Heart left ventricle (tissue), 16 donors: ENCODE data around the gene ADD2. TPM values are rescaled to one million over a fixed set of nuclear protein-coding genes. Genes with fewer than 3 reads are reported as not detected.

Experiments
- ATAC-seq, 4 donors: fragments of 200-7000 bp; cut with Tn5 transposase; one replicate each; pipeline ENCODE4 v1.9.1; 2020 to 2022; ENCODE audit warnings: moderate library complexity in 4 of 4, mild to moderate bottlenecking in 3 of 4, moderate number of reproducible peaks in 1 of 4
- DNase-seq, 5 donors: peaks; one replicate each; pipeline ENCODE4 v3.0.0-alpha.2; 2020
- H3K27ac ChIP-seq, 12 donors: fragments of 200-600 bp; sonication (generic) in 4 of 12; one replicate each; pipeline versions ENCODE4 v1.5.0 to v1.8.0; 2016 to 2022; ENCODE audit warnings: mild to moderate bottlenecking in 2 of 12
- H3K27me3 ChIP-seq, 9 donors: fragments of 200-600 bp; sonication (generic) in 2 of 9; one replicate each; pipeline versions ENCODE4 v1.5.1 to v1.8.0; 2016 to 2022; ENCODE audit warnings: mild to moderate bottlenecking in 3 of 9
- H3K36me3 ChIP-seq, 9 donors: fragments of 200-600 bp; sonication (generic) in 2 of 9; one replicate each; pipeline versions ENCODE4 v1.5.0 to v1.8.0; 2018 to 2022; ENCODE audit warnings: mild to moderate bottlenecking in 2 of 9
- H3K4me1 ChIP-seq, 12 donors: fragments of 200-600 bp; sonication (generic) in 4 of 12; one replicate each; pipeline versions ENCODE4 v1.5.0 to v1.8.0; 2016 to 2022; ENCODE audit warnings: mild to moderate bottlenecking in 3 of 12
- H3K4me3 ChIP-seq, 12 donors: fragments of 200-600 bp; sonication (generic) in 4 of 12; one replicate each; pipeline versions ENCODE4 v1.5.0 to v1.8.0; 2017 to 2022; ENCODE audit warnings: mild to moderate bottlenecking in 9 of 12, moderate library complexity in 4 of 12
- H3K9me3 ChIP-seq, 12 donors: fragments of 200-600 bp; sonication (generic) in 4 of 12; one replicate each; pipeline versions ENCODE4 v1.5.0 to v1.8.0; 2016 to 2022; ENCODE audit warnings: mild to moderate bottlenecking in 1 of 12
- CTCF ChIP-seq, 12 donors: fragments of 200-600 bp; sonication (generic) in 4 of 12; IDR thresholded peaks; one replicate each; pipeline versions ENCODE4 v1.5.0 to v1.8.0; 2018 to 2022; ENCODE audit warnings: antibody characterized with exemption in 12 of 12, mild to moderate bottlenecking in 5 of 12
- POLR2A ChIP-seq, 2 donors: fragments of 450-650 bp; IDR thresholded peaks; one replicate each; pipeline ENCODE4 v1.6.1; 2017; ENCODE audit warnings: antibody characterized with exemption in 2 of 2, mild to moderate bottlenecking in 2 of 2, moderate library complexity in 2 of 2
- WGBS, 4 donors: extraction: QIAGEN DNeasy Blood & Tissue Kit in 2 of 4; methylation state at CpG; one replicate each; pipeline versions ENCODE4 v1.1.5 to v1.1.7; 2013 to 2018; 5-methylcytosine and 5-hydroxymethylcytosine counted together
- intact Hi-C, 10 donors: fragments of 100-400 bp; cut with DNase I; formaldehyde crosslinking; loops; one replicate each; pipeline versions ENCODE4 v1.11.1 to v1.14.2; 2022
- polyA plus RNA-seq, 2 donors: library from polyadenylated mRNA; stranded (reverse); fragments of 200-250 nt; gene quantifications; one replicate each; pipeline ENCODE4 v1.2.3, GENCODE V29; 2013
- total RNA-seq, 9 donors: library from RNA; depleted of rRNA in 2 of 9; stranded (reverse); fragments of >200 nt in 2 of 9; fragmentation: NEBNext Ultra II Directional in 3 of 9; extraction: Animal tissue kit (Norgen Biotek cat#: 25700) in 3 of 9; gene quantifications; one replicate each; pipeline versions ENCODE4 v1.1.0 to v1.2.4, GENCODE V29; 2016 to 2023
- donor health status: ischemic (EF 13 %, LVEDD 7.1; RV severe dilation, severe dysfunction).
- donor health status: healthy with polysubstance abuse.
- donor health status: DM: no; HTN: yes; CAD: no.
- donor health status: DM: no; HTN: no; CAD: no.
- donor health status: ischemic (EF 25% LVEDD 6.9; RV normal size, moderate dysfunction).
- donor health status: ischemic (EF 25% LVEDD 5.7; RV mildly dilated, moderate dysfunction).
- donor health status: healthy.
- donor health status: DM: yes; HTN: yes; CAD: no.
- donor health status: ischemic (EF 35%, LVEDD 5.7; RV mildly dilated, moderate dysfunction).
- donor health status: nonischemic (EF 11% LVEDD 7.7; RV severe dilation, severe dysfunction).
- donor health status: DM: yes; HTN: yes; CAD: no.
- donor health status: PGD.
- donor health status: ischemic (EF 29% LVEDD 5.4; RV normal size, mild dysfunction).
- donor health status: nonischemic (EF 23%, LVEDD 6.1; RV moderate dilation, normal function).

Gene ADD2
- total and polyA plus RNA-seq, 11 donors: 0.49 to 7.3 (median 3.0) TPM

GRCh38 chr2:70752396-70752795, 15.6 kb downstream of the ADD2 start:
- no peak for ATAC-seq
- TF ChIP-seq POLR2A (IDR thresholded peaks at IDR 0.05) (no peak), CTCF (IDR thresholded peaks at IDR 0.05) (no peak)
- intact Hi-C loops: no loop called here
- H3K27me3 ChIP-seq: peaks cover 0 to 16% (median 0%) of the 10 kb centered on the region in 9 donors
- H3K9me3 ChIP-seq: no peaks in the 10 kb centered on the region
- H3K4me3 ChIP-seq: no peak overlapping the region
- DNase-seq: no peak
- H3K36me3 ChIP-seq: no peaks in the 10 kb centered on the region
- no peak overlapping the region for H3K27ac ChIP-seq
- 88 to 92% (median 89%) methylated on average over 1 of the region's 1 CpG for WGBS, 4 donors
- no peaks in the 10 kb centered on the region for H3K4me1 ChIP-seq

- ATAC-seq: no peak
- no peaks in the 10 kb centered on the region for H3K9me3 ChIP-seq
- no peaks in the 10 kb centered on the region for H3K4me1 ChIP-seq
- H3K27ac ChIP-seq: no peak overlapping the region
- no peak for DNase-seq
- intact Hi-C loops: no loop called here
- H3K27me3 ChIP-seq: peaks cover 0 to 15% (median 0%) of the 10 kb centered on the region in 9 donors
- no peak overlapping the region for H3K4me3 ChIP-seq
- 53 to 85% (median 76%) methylated on average over 4 of the region's 4 CpGs for WGBS, 4 donors
- no peaks in the 10 kb centered on the region for H3K36me3 ChIP-seq
- TF ChIP-seq POLR2A (IDR thresholded peaks at IDR 0.05): no peak
- TF ChIP-seq CTCF (IDR thresholded peaks at IDR 0.05): no peak
Measured at GRCh38 chr2:70751881-70752280, 16.1 kb downstream of the ADD2 start.

- Histone ChIP-seq H3K4me3 (no peak overlapping the region), H3K9me3 (no peaks in the 10 kb centered on the region), H3K27ac (no peak overlapping the region), H3K27me3 (peaks cover 0 to 10% (median 0%) of the 10 kb centered on the region in 9 donors), H3K4me1 (no peaks in the 10 kb centered on the region), H3K36me3 (no peaks in the 10 kb centered on the region)
- no peak for ATAC-seq
- 68 to 100% (median 77%) methylated on average over 1 of the region's 1 CpG for WGBS, 4 donors
- TF ChIP-seq POLR2A (IDR thresholded peaks at IDR 0.05): no peak
- DNase-seq: no peak
- intact Hi-C loops: no loop called here
Measured at GRCh38 chr2:70750320-70750719, 17.7 kb downstream of the ADD2 start.

GRCh38 chr2:70748002-70748784, 19.8 kb downstream of the ADD2 start:
- no peaks in the 10 kb centered on the region for H3K36me3 ChIP-seq
- intact Hi-C loops: no loop called here
- DNase-seq (no peak), ATAC-seq (no peak)
- peaks cover 0 to 5% (median 0%) of the 10 kb centered on the region in 9 donors for H3K27me3 ChIP-seq
- 48 to 71% (median 63%) methylated on average over 1 of the region's 1 CpG for WGBS, 4 donors
- H3K4me3 ChIP-seq: no peak overlapping the region
- TF ChIP-seq CTCF (IDR thresholded peaks at IDR 0.05) (no peak), POLR2A (IDR thresholded peaks at IDR 0.05) (no peak)
- H3K27ac ChIP-seq: no peak overlapping the region
- H3K4me1 ChIP-seq: no peaks in the 10 kb centered on the region
- H3K9me3 ChIP-seq: no peaks in the 10 kb centered on the region
